Sigmoid colon (tissue), 7 donors: Measurements from ENCODE around the gene SHISA5. TPM values are rescaled to one million over a fixed set of nuclear protein-coding genes. Genes with fewer than 3 reads are reported as not detected.

Experiments
- DNase-seq: peaks from one replicate; pipeline ENCODE4 v3.0.0-alpha.2; 2019
- H3K27ac ChIP-seq, 4 donors: fragments of 200-600 bp; sonication (generic); one replicate each; pipeline ENCODE4 v1.5.1; 2016 to 2019; ENCODE audit warnings: mild to moderate bottlenecking in 1 of 4
- H3K27me3 ChIP-seq, 3 donors: fragments of 200-600 bp; sonication (generic); one replicate each; pipeline ENCODE4 v1.5.1; 2019; ENCODE audit warnings: mild to moderate bottlenecking in 1 of 3
- H3K36me3 ChIP-seq, 4 donors: fragments of 200-600 bp; sonication (generic); one replicate each; pipeline ENCODE4 v1.5.1; 2016 to 2019
- H3K4me1 ChIP-seq, 4 donors: fragments of 200-600 bp; sonication (generic); one replicate each; pipeline ENCODE4 v1.5.1; 2017 to 2019
- H3K4me3 ChIP-seq, 4 donors: fragments of 200-600 bp; sonication (generic); one replicate each; pipeline ENCODE4 v1.5.1; 2017 to 2019; ENCODE audit warnings: mild to moderate bottlenecking in 2 of 4, moderate library complexity in 1 of 4
- H3K9me3 ChIP-seq, 4 donors: fragments of 200-600 bp in 3 of 4; sonication (generic) in 3 of 4; one replicate each; pipeline versions ENCODE4 v1.5.1 to v1.6.1; 2013 to 2019
- CTCF ChIP-seq, 4 experiments: fragments of 450-650 bp in 3 of 4; fragments of 200-600 bp in 1 of 4; IDR thresholded peaks; one replicate each; pipeline ENCODE4 v1.5.1; 2016 to 2019; ENCODE audit warnings: antibody characterized with exemption in 4 of 4, mild to moderate bottlenecking in 3 of 4, moderate library complexity in 2 of 4
- EP300 ChIP-seq, 4 donors: sonication (generic); formaldehyde crosslinking; IDR thresholded peaks; one replicate each; pipeline ENCODE4 v1.6.1; 2017; ENCODE audit warnings: antibody characterized with exemption in 4 of 4
- POLR2A ChIP-seq, 2 donors: fragments of 450-650 bp; IDR thresholded peaks; one replicate each; pipeline ENCODE4 v1.6.1; 2016; ENCODE audit warnings: antibody characterized with exemption in 2 of 2, mild to moderate bottlenecking in 2 of 2, moderate library complexity in 2 of 2
- POLR2AphosphoS5 ChIP-seq, 4 donors: sonication (generic); formaldehyde crosslinking; IDR thresholded peaks; one replicate each; pipeline ENCODE4 v1.6.1; 2017; ENCODE audit warnings: antibody characterized with exemption in 4 of 4
- WGBS, 2 donors: extraction: QIAGEN DNeasy Blood & Tissue Kit; methylation state at CpG; one replicate each; pipeline ENCODE4 v1.1.7; 2013; 5-methylcytosine and 5-hydroxymethylcytosine counted together
- intact Hi-C: fragments of 100-400 bp; cut with DNase I; formaldehyde crosslinking; loops from one replicate; pipeline ENCODE4 v1.15.1; 2023
- polyA plus RNA-seq, 3 donors: library from polyadenylated mRNA; stranded (reverse); fragments of 200-250 nt; gene quantifications; one replicate each; pipeline ENCODE4 v1.2.3, GENCODE V29; 2013
- total RNA-seq, 4 donors: library from RNA; depleted of rRNA; stranded (reverse); fragments of >200 nt; gene quantifications; one replicate each; pipeline ENCODE4 v1.1.0, GENCODE V29; 2016
- donor health status: healthy with polysubstance abuse.
- donor health status: Bipolar disorder and iron deficiency.
- donor health status: healthy.

Gene SHISA5
- total and polyA plus RNA-seq, 7 donors = 57.7 to 142 (median 70.3) TPM

DNA sequence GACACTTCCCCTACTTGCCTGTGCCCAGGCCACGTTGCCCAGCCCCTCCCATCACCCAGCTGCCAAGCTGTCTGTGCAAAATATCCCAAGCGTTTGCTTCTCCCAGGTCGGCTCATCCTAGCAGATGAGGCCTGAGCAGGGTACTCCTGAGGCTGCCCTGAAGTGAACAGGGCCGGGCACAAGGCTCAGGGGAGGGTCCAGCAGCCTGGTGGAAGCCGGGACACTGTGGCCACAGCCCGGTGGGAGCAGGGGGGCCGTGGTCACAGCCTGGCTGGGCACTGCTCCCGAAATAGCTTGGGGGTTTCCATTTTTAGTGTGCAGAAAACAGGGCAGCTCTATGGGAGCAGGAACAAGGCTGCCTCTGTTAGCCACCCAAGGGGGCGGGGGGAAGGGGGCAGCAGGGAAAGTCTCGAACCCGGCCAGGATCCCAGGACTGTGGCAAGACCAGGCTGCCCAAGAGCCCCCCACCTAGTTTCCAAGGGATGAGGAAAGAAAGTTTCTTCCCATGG, 77.5 kb downstream of the SHISA5 start:
- Histone ChIP-seq H3K4me3 (peak overlapping the region in 3 of 4 donors; percentile 66 to 93 (median 87)), H3K4me1 (peaks cover 2 to 84% (median 80%) of the 10 kb centered on the region in 4 donors), H3K27ac (peak overlapping the region; percentile 92 to 96 (median 93)), H3K36me3 (peaks cover 0 to 12% (median 2%) of the 10 kb centered on the region in 4 donors), H3K9me3 (no peaks in the 10 kb centered on the region), H3K27me3 (no peaks in the 10 kb centered on the region)
- 36 to 63% methylated on average over 11 of the region's 11 CpGs for WGBS, 2 donors
- intact Hi-C loops = no loop called here
- TF ChIP-seq POLR2AphosphoS5 (IDR thresholded peaks at IDR 0.05) (peak in 3 of 4 donors; percentile 53 to 78 (median 57)), EP300 (IDR thresholded peaks at IDR 0.05) (no peak)
- DNase-seq = peak; percentile 79

- peak overlapping the region in 1 of 4 donors; percentile 18 for H3K4me3 ChIP-seq
- DNase-seq = peak; percentile 77
- H3K27me3 ChIP-seq = no peaks in the 10 kb centered on the region
- peaks cover 2 to 81% (median 74%) of the 10 kb centered on the region in 4 donors for H3K4me1 ChIP-seq
- peak overlapping the region; percentile 92 to 96 (median 93) for H3K27ac ChIP-seq
- H3K9me3 ChIP-seq = no peaks in the 10 kb centered on the region
- intact Hi-C loops = loop anchor here (2.0 kb wide), 1 partner anchor 17 kb away; no protein-coding TSS in a partner anchor
- 76 to 77% methylated on average over 13 of the region's 13 CpGs for whole genome bisulfite sequencing, 2 donors
- peaks cover 0 to 21% (median 5%) of the 10 kb centered on the region in 4 donors for H3K36me3 ChIP-seq
- TF ChIP-seq POLR2AphosphoS5 (IDR thresholded peaks at IDR 0.05) (peak in 2 of 4 donors; percentile 19 to 41), CTCF (IDR thresholded peaks at IDR 0.05) (no peak)
These were observed 78.6 kb downstream of the SHISA5 start for GRCh38 chr3:48425281-48425812.

DNA sequence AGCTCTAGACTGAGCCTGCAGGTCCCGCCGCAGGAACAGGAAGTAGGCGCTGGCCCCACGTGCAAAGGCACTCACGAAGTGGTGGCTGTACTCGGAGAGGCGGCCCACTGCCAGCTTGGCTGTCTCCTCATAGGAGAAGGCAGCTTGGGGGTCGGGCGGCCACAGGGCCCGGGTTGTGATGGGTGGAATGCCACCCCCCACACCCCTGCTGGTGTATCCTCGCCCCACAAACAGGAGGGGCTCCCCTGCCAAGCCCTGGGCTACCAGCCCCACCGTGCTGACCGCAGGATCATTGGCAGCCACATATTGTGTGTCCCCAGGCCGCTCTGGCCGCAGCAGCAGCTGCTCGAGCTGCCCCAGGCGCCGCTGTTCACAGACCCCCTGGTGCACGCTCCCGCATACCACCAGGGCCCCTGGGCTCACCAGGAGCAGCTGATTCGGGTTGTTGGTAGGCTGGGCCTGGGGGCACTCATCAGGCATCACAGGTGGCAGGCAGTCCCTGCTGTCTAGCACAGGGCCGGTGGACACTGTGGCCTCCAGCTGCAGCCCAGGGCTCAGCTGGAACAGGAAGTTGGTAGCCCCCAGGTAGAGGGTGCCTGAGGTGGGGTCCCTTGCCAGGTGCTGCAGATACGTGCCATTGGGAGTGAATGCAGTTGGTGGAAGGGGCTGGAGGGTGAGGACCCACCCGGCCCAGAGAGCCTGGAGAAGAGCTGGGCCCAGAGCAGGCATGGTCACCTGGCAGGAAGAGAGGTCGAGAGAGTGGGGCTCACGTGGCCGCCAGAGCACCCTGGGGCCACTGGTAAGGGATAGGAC, 79.9 kb downstream of the SHISA5 start:
- 90% methylated on average over 27 of the region's 27 CpGs for WGBS, 2 donors
- DNase-seq = no peak
- Histone ChIP-seq H3K27me3 (no peaks in the 10 kb centered on the region), H3K4me1 (peaks cover 2 to 72% (median 68%) of the 10 kb centered on the region in 4 donors), H3K4me3 (no peak overlapping the region), H3K27ac (peak overlapping the region; percentile 92 to 96 (median 93)), H3K9me3 (no peaks in the 10 kb centered on the region), H3K36me3 (peaks cover 3 to 34% (median 17%) of the 10 kb centered on the region in 4 donors)
- intact Hi-C loops = loop anchor here (2.0 kb wide), 1 partner anchor 15 kb away; no protein-coding TSS in a partner anchor
- no peak for TF ChIP-seq CTCF (IDR thresholded peaks at IDR 0.05)
- no peak for TF ChIP-seq POLR2AphosphoS5 (IDR thresholded peaks at IDR 0.05)
- TF ChIP-seq EP300 (IDR thresholded peaks at IDR 0.05) = no peak
- no peak for TF ChIP-seq POLR2A (IDR thresholded peaks at IDR 0.05)

- intact Hi-C loops = no loop called here
- H3K27ac ChIP-seq = peak overlapping the region in 3 of 4 donors; percentile 92 to 96 (median 92)
- DNase-seq = no peak
- no peaks in the 10 kb centered on the region for H3K27me3 ChIP-seq
- TF ChIP-seq POLR2A (IDR thresholded peaks at IDR 0.05) (no peak), EP300 (IDR thresholded peaks at IDR 0.05) (no peak), CTCF (IDR thresholded peaks at IDR 0.05) (no peak), POLR2AphosphoS5 (IDR thresholded peaks at IDR 0.05) (no peak)
- 89 to 91% methylated on average over 25 of the region's 25 CpGs for WGBS, 2 donors
- peaks cover 2 to 68% (median 66%) of the 10 kb centered on the region in 4 donors for H3K4me1 ChIP-seq
- peaks cover 7 to 41% (median 23%) of the 10 kb centered on the region in 4 donors for H3K36me3 ChIP-seq
- no peak overlapping the region for H3K4me3 ChIP-seq
- H3K9me3 ChIP-seq = no peaks in the 10 kb centered on the region
These were observed 80.6 kb downstream of the SHISA5 start for GRCh38 chr3:48423241-48423882.
